Measurements from ENCODE around the gene SKA3. TPM values are rescaled to one million over a fixed set of nuclear protein-coding genes. Genes with fewer than 3 reads are reported as not detected.
"Not testable (repeated sequence)": the region's sequence is repeated elsewhere in the genome, so short reads cannot be mapped to it uniquely, and the experiment has no call there.

SKA3 gene
- total RNA-seq, 1 experiment from 2014 or later = 42.1 TPM

GRCh38 chr13:21175656-21176214 is 617 bp downstream of the SKA3 start:
- Mint-ChIP-seq H3K9me3 (no peaks in the 10 kb centered on the region), H3K4me1 (peaks cover 39% of the 10 kb centered on the region), H3K27ac (peak overlapping the region; percentile 98), H3K36me3 (peaks cover 24% of the 10 kb centered on the region), H3K27me3 (ENCODE audit: low read depth) (no peaks in the 10 kb centered on the region), H3K4me3 (peak overlapping the region; percentile 95)
- DNase-seq (ENCODE audit: low spot score) = no peak
- ATAC-seq = no peak
- POLR2A ChIA-PET = interaction anchor here (0.8 to 2.4 kb wide), 14 partner anchors 22 to 301 kb away, joined by 3 to 8 read pairs (median 4); partner anchors contain the start of genes LATS2 and ZDHHC20
- TF ChIP-seq NFYB (CRISPR knock-in tag; conservative IDR thresholded peaks at IDR 0.05; ENCODE audit: low read depth) (no peak), CREM (CRISPR knock-in tag; IDR thresholded peaks at IDR 0.05) (no peak), ZMAT4 (CRISPR knock-in tag; IDR thresholded peaks at IDR 0.05) (no peak)
- CTCF ChIA-PET = interaction anchor here (0.7 to 2.3 kb wide), 5 partner anchors 9 to 302 kb away, joined by 3 to 15 read pairs (median 4); no protein-coding TSS in a partner anchor

GRCh38 chr13:21173767-21174166 is 2.6 kb downstream of the SKA3 start:
- peaks cover 31% of the 10 kb centered on the region for H3K4me1 Mint-ChIP-seq
- H3K27ac Mint-ChIP-seq = peak overlapping the region; percentile 73
- H3K27me3 Mint-ChIP-seq (ENCODE audit: low read depth); CTCF ChIA-PET; ATAC-seq; DNase-seq (ENCODE audit: low spot score); H3K9me3 Mint-ChIP-seq; POLR2A ChIA-PET: not testable (repeated sequence)
- peaks cover 38% of the 10 kb centered on the region for H3K36me3 Mint-ChIP-seq
- peak overlapping the region; percentile 95; the same call in 1 of the 2 replicates for H3K4me3 Mint-ChIP-seq

- H3K4me1 Mint-ChIP-seq = peaks cover 23% of the 10 kb centered on the region
- ChIA-PET POLR2A (no interaction called here), CTCF (no interaction called here)
- ATAC-seq (no peak), DNase-seq (ENCODE audit: low spot score) (no peak)
- H3K27ac Mint-ChIP-seq = no peak overlapping the region
- no peaks in the 10 kb centered on the region for H3K9me3 Mint-ChIP-seq
- H3K27me3 Mint-ChIP-seq (ENCODE audit: low read depth) = no peaks in the 10 kb centered on the region
- H3K4me3 Mint-ChIP-seq = no peak overlapping the region
- TF ChIP-seq ATF1 (CRISPR knock-in tag; IDR thresholded peaks at IDR 0.05) = no peak
- no peak for TF ChIP-seq ZNF232 (CRISPR knock-in tag; IDR thresholded peaks at IDR 0.05)
- no peak for TF ChIP-seq NFYB (CRISPR knock-in tag; conservative IDR thresholded peaks at IDR 0.05; ENCODE audit: low read depth)
- no peak for TF ChIP-seq NR2C2 (CRISPR knock-in tag; IDR thresholded peaks at IDR 0.05)
- peaks cover 44% of the 10 kb centered on the region for H3K36me3 Mint-ChIP-seq
These were observed 4.9 kb downstream of the SKA3 start for GRCh38 chr13:21171420-21171819.

- H3K4me3 Mint-ChIP-seq; H3K27me3 Mint-ChIP-seq (ENCODE audit: low read depth); H3K27ac Mint-ChIP-seq; DNase-seq (ENCODE audit: low spot score); ATAC-seq; H3K9me3 Mint-ChIP-seq; H3K4me1 Mint-ChIP-seq; POLR2A ChIA-PET: not testable (repeated sequence)
- H3K36me3 Mint-ChIP-seq = peaks cover 48% of the 10 kb centered on the region
- CTCF ChIA-PET = interaction anchor here (0.7 to 0.8 kb wide), 2 partner anchors 112 to 222 kb away, joined by 3 read pairs; no protein-coding TSS in a partner anchor
These were observed 10.7 kb downstream of the SKA3 start for GRCh38 chr13:21165606-21166005.

GRCh38 chr13:21164631-21165030 is 11.7 kb downstream of the SKA3 start:
- ChIA-PET CTCF (no interaction called here), POLR2A (no interaction called here)
- Mint-ChIP-seq H3K9me3 (no peaks in the 10 kb centered on the region), H3K27me3 (ENCODE audit: low read depth) (no peaks in the 10 kb centered on the region), H3K4me3 (no peak overlapping the region), H3K4me1 (0 out of 2 replicates have a peak, but pooled peaks cover 3% of the 10 kb centered on the region), H3K36me3 (peaks cover 49% of the 10 kb centered on the region), H3K27ac (no peak overlapping the region)
- DNase-seq (ENCODE audit: low spot score) = no peak
- ATAC-seq = no peak
- TF ChIP-seq ZNF671 (CRISPR knock-in tag; IDR thresholded peaks at IDR 0.05) (no peak), USF2 (CRISPR knock-in tag; IDR thresholded peaks at IDR 0.05) (no peak), NFYB (CRISPR knock-in tag; conservative IDR thresholded peaks at IDR 0.05; ENCODE audit: low read depth) (no peak), CDX4 (CRISPR knock-in tag; IDR thresholded peaks at IDR 0.05; ENCODE audit: borderline replicate concordance) (no peak), GTF2I (CRISPR knock-in tag; conservative IDR thresholded peaks at IDR 0.05) (no peak), ZNF138 (CRISPR knock-in tag; conservative IDR thresholded peaks at IDR 0.05) (no peak), SOX15 (CRISPR knock-in tag; IDR thresholded peaks at IDR 0.05) (no peak), RELA (CRISPR knock-in tag; IDR thresholded peaks at IDR 0.05; ENCODE audit: borderline replicate concordance) (no peak), ZNF416 (CRISPR knock-in tag; IDR thresholded peaks at IDR 0.05) (no peak), IRF1 (CRISPR knock-in tag; IDR thresholded peaks at IDR 0.05) (no peak), AFF4 (CRISPR knock-in tag; IDR thresholded peaks at IDR 0.05; ENCODE audit: borderline replicate concordance) (no peak), FOXP4 (CRISPR knock-in tag; IDR thresholded peaks at IDR 0.05) (no peak)

All from WTC11 (cell line).